ENCODE measurements around the gene EPB41L3.
"Not testable (repeated sequence)": the region's sequence is repeated elsewhere in the genome, so short reads cannot be mapped to it uniquely, and the experiment has no call there.

EPB41L3 gene

GRCh38 chr18:5512176-5512575 is 31.6 kb downstream of the EPB41L3 start:
- no peaks in the 10 kb centered on the region for H3K27me3 ChIP-seq (ENCODE audit: insufficient read depth, low read length)
- H3K27ac ChIP-seq (ENCODE audit: low read depth, low read length, poor library complexity, severe bottlenecking), result no peak overlapping the region
- no peak overlapping the region for H2AFZ ChIP-seq (ENCODE audit: low read length)
- TF ChIP-seq CTCF (IDR thresholded peaks at IDR 0.05; ENCODE audit: low read length), result no peak
- H3K9me3 ChIP-seq (ENCODE audit: low read length), result no peaks in the 10 kb centered on the region
- H3K9ac ChIP-seq (ENCODE audit: low read length), result no peak overlapping the region
- H3K4me3 ChIP-seq (ENCODE audit: low read depth, low read length, poor library complexity, severe bottlenecking), result no peak overlapping the region
- H3K9me2 ChIP-seq (ENCODE audit: low read depth, low read length), result no peaks in the 10 kb centered on the region
- H3K4me2 ChIP-seq (ENCODE audit: low read length), result no peak overlapping the region
- H3K79me2 ChIP-seq (ENCODE audit: insufficient read depth, low read length), result no peaks in the 10 kb centered on the region
- no peaks in the 10 kb centered on the region for H4K20me1 ChIP-seq (ENCODE audit: insufficient read depth, low read length)
- H3F3A ChIP-seq (ENCODE audit: insufficient read depth, low read length), result no peaks in the 10 kb centered on the region
- no peaks in the 10 kb centered on the region for H3K4me1 ChIP-seq (ENCODE audit: insufficient read depth, low read length, severe bottlenecking)
- no peaks in the 10 kb centered on the region for H3K36me3 ChIP-seq (ENCODE audit: insufficient read depth, low read length)

GRCh38 chr18:5511541-5511940 is 32.3 kb downstream of the EPB41L3 start:
- not testable (repeated sequence) for H3F3A ChIP-seq (ENCODE audit: insufficient read depth, low read length); H2AFZ ChIP-seq (ENCODE audit: low read length); H3K36me3 ChIP-seq (ENCODE audit: insufficient read depth, low read length); H3K9me3 ChIP-seq (ENCODE audit: low read length); H3K27ac ChIP-seq (ENCODE audit: low read depth, low read length, poor library complexity, severe bottlenecking); H3K4me2 ChIP-seq (ENCODE audit: low read length); H3K27me3 ChIP-seq (ENCODE audit: insufficient read depth, low read length); H3K9ac ChIP-seq (ENCODE audit: low read length); H3K9me2 ChIP-seq (ENCODE audit: low read depth, low read length); H3K79me2 ChIP-seq (ENCODE audit: insufficient read depth, low read length); H3K4me1 ChIP-seq (ENCODE audit: insufficient read depth, low read length, severe bottlenecking); H4K20me1 ChIP-seq (ENCODE audit: insufficient read depth, low read length); H3K4me3 ChIP-seq (ENCODE audit: low read depth, low read length, poor library complexity, severe bottlenecking)

DNA sequence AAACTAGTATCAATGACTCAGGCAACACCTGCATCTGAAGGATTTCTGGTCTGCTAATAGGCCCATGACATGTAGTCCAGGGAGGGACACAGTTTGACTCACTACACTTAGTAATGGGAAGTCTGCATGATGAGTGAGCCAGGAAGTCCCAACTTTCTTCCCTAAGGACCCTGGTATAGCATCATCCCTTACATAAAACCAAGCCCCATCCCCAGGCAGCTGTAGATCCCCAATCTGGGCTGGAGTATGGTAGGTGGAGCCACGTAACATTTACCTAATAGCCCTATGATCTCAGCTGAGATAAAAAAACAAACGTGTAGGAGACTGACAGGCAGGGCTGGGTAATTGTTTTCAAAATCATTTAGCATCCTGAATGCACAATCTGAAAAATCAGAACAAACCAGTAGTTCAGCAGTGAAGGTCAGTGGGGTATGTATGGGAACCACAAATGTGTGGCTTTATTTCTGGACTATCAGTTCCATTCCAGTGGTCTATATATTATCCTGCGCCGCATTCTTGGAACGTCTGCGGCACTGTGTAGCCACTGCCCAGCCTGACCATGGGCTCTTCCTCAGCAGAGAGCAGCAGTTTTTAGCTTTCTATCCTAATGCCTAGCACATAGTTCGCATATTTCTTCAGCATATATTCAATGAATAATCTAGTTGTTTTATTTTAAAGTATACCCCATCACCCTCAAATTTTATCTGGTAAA is 33.5 kb downstream of the EPB41L3 start:
- TF ChIP-seq EZH2 (IDR thresholded peaks at IDR 0.05; ENCODE audit: borderline replicate concordance, low read length) (no peak), CTCF (IDR thresholded peaks at IDR 0.05; ENCODE audit: low read length) (no peak)

GRCh38 chr18:5508821-5509220 is 35.0 kb downstream of the EPB41L3 start:
- Histone ChIP-seq H4K20me1 (ENCODE audit: insufficient read depth, low read length) (no peaks in the 10 kb centered on the region), H3K79me2 (ENCODE audit: insufficient read depth, low read length) (no peaks in the 10 kb centered on the region), H3K9me2 (ENCODE audit: low read depth, low read length) (no peaks in the 10 kb centered on the region), H3F3A (ENCODE audit: insufficient read depth, low read length) (no peaks in the 10 kb centered on the region), H2AFZ (ENCODE audit: low read length) (no peak overlapping the region), H3K36me3 (ENCODE audit: insufficient read depth, low read length) (no peaks in the 10 kb centered on the region), H3K9ac (ENCODE audit: low read length) (no peak overlapping the region), H3K27me3 (ENCODE audit: insufficient read depth, low read length) (no peaks in the 10 kb centered on the region), H3K4me1 (ENCODE audit: insufficient read depth, low read length, severe bottlenecking) (no peaks in the 10 kb centered on the region), H3K9me3 (ENCODE audit: low read length) (no peaks in the 10 kb centered on the region), H3K4me3 (ENCODE audit: low read depth, low read length, poor library complexity, severe bottlenecking) (no peak overlapping the region), H3K4me2 (ENCODE audit: low read length) (no peak overlapping the region), H3K27ac (ENCODE audit: low read depth, low read length, poor library complexity, severe bottlenecking) (no peak overlapping the region)
- TF ChIP-seq CTCF (IDR thresholded peaks at IDR 0.05; ENCODE audit: low read length), result no peak
- no peak for TF ChIP-seq EZH2 (IDR thresholded peaks at IDR 0.05; ENCODE audit: borderline replicate concordance, low read length)

More for the DNA sequence above, 33.5 kb downstream of the EPB41L3 start:
- Histone ChIP-seq H3K27me3 (ENCODE audit: insufficient read depth, low read length) (no peaks in the 10 kb centered on the region), H3K79me2 (ENCODE audit: insufficient read depth, low read length) (no peaks in the 10 kb centered on the region), H3K36me3 (ENCODE audit: insufficient read depth, low read length) (no peaks in the 10 kb centered on the region), H3K4me3 (ENCODE audit: low read depth, low read length, poor library complexity, severe bottlenecking) (no peak overlapping the region), H3K9ac (ENCODE audit: low read length) (no peak overlapping the region), H4K20me1 (ENCODE audit: insufficient read depth, low read length) (no peaks in the 10 kb centered on the region), H3K9me3 (ENCODE audit: low read length) (no peaks in the 10 kb centered on the region), H3K27ac (ENCODE audit: low read depth, low read length, poor library complexity, severe bottlenecking) (no peak overlapping the region), H2AFZ (ENCODE audit: low read length) (no peak overlapping the region), H3K9me2 (ENCODE audit: low read depth, low read length) (no peaks in the 10 kb centered on the region), H3K4me2 (ENCODE audit: low read length) (no peak overlapping the region), H3K4me1 (ENCODE audit: insufficient read depth, low read length, severe bottlenecking) (no peaks in the 10 kb centered on the region), H3F3A (ENCODE audit: insufficient read depth, low read length) (no peaks in the 10 kb centered on the region)

Data from OCI-LY1 (cell line).